HG03521 (cell line): ENCODE measurements around the gene LIF.
"Not testable (repeated sequence)": the region's sequence is repeated elsewhere in the genome, so short reads cannot be mapped to it uniquely, and the experiment has no call there.

Experiments used
- ATAC-seq: cut with Tn5 transposase; IDR thresholded peaks from one replicate; pipeline ENCODE4 v1.9.1; 2021; ENCODE audit warnings: mild to moderate bottlenecking, moderate library complexity; ENCODE audit not compliant: unreplicated experiment

LIF gene

GRCh38 chr22:30228509-30229359, 17.8 kb downstream of the LIF start:
- ATAC-seq: no peak

GRCh38 chr22:30227438-30228228, 18.9 kb downstream of the LIF start:
- ATAC-seq: no peak

GRCh38 chr22:30226192-30226832, 20.2 kb downstream of the LIF start:
- no peak for ATAC-seq

GRCh38 chr22:30225220-30225927, 21.2 kb downstream of the LIF start:
- ATAC-seq: no peak

GRCh38 chr22:30224161-30224857, 22.2 kb downstream of the LIF start:
- no peak for ATAC-seq

- ATAC-seq: no peak
These were observed 23.3 kb downstream of the LIF start for GRCh38 chr22:30223303-30223702.

- ATAC-seq: no peak
These were observed 24.2 kb downstream of the LIF start for GRCh38 chr22:30222321-30222720.

- no peak for ATAC-seq
These were observed 25.2 kb downstream of the LIF start for GRCh38 chr22:30221121-30221992.

- no peak for ATAC-seq
These were observed 26.1 kb downstream of the LIF start for GRCh38 chr22:30220338-30221012.

GRCh38 chr22:30219668-30220278, 26.8 kb downstream of the LIF start:
- ATAC-seq: no peak

- ATAC-seq: no peak
These were observed 27.4 kb downstream of the LIF start for GRCh38 chr22:30219049-30219654.

- ATAC-seq: no peak
These were observed 28.6 kb downstream of the LIF start for GRCh38 chr22:30217698-30218560.

- no peak for ATAC-seq
These were observed 29.8 kb downstream of the LIF start for GRCh38 chr22:30216710-30217109.

- ATAC-seq: not testable (repeated sequence)
These were observed 30.3 kb downstream of the LIF start for GRCh38 chr22:30216272-30216671.

- ATAC-seq: no peak
These were observed 31.7 kb downstream of the LIF start for GRCh38 chr22:30214703-30215407.

GRCh38 chr22:30212996-30213441, 33.5 kb downstream of the LIF start:
- ATAC-seq: no peak
